ENCODE results near the gene WDHD1.

Gene WDHD1

DNA sequence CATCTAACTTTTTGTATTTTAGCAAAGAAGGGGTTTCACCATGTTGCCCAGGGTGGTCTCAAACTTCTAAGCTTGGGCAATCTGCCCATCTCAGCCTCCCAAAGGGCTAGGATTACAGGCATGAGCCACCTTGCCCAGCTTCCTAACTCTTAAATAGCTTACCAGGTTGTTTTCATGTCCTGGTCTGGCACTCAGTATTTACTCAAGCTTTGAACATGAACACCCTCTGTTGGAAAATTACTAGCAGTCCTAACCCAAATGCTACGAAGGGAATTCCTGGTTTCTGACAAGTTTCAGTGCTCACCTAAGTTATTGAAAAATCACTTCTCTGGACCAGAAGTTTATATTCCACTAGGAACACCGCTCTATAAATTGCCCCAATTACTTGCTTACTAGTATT lies 91.8 kb downstream of the WDHD1 start:
- ATAC-seq, result no peak
- no peak for TF ChIP-seq RARB (CRISPR knock-in tag; IDR thresholded peaks at IDR 0.05)
- no peak for TF ChIP-seq OSR1 (CRISPR knock-in tag; IDR thresholded peaks at IDR 0.05)
- no peak for TF ChIP-seq ESRRG (CRISPR knock-in tag; IDR thresholded peaks at IDR 0.05)
- no peak for TF ChIP-seq ZNF565 (CRISPR knock-in tag; conservative IDR thresholded peaks at IDR 0.05; ENCODE audit: low read depth)
- TF ChIP-seq SNAI2 (CRISPR knock-in tag; IDR thresholded peaks at IDR 0.05), result no peak
- TF ChIP-seq, protein P1, sequence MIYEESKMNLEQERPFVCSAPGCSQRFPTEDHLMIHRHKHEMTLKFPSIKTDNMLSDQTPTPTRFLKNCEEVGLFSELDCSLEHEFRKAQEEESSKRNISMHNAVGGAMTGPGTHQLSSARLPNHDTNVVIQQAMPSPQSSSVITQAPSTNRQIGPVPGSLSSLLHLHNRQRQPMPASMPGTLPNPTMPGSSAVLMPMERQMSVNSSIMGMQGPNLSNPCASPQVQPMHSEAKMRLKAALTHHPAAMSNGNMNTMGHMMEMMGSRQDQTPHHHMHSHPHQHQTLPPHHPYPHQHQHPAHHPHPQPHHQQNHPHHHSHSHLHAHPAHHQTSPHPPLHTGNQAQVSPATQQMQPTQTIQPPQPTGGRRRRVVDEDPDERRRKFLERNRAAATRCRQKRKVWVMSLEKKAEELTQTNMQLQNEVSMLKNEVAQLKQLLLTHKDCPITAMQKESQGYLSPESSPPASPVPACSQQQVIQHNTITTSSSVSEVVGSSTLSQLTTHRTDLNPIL (CRISPR knock-in tag; IDR thresholded peaks at IDR 0.05; ENCODE audit: low read depth), result no peak

DNA sequence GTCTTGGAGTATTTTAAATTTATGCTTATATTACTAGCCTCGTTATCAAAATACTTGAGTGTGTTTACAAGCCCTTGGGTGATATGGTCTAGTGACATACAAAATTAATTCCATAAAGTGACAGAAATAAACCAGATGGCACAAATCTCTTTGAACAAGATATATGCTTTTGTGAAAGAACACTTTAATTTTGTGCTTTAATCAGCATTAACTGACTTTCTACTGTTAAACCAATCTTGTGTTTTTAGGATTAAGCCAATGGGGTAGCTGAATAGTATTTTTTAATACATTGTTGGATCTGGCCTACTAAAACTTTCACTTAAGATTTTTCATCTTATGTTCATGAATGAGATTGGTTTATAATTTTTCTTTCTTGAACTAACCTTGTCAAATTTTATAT lies 93.9 kb downstream of the WDHD1 start:
- ATAC-seq, result no peak
- TF ChIP-seq OSR1 (CRISPR knock-in tag; IDR thresholded peaks at IDR 0.05), result no peak

DNA sequence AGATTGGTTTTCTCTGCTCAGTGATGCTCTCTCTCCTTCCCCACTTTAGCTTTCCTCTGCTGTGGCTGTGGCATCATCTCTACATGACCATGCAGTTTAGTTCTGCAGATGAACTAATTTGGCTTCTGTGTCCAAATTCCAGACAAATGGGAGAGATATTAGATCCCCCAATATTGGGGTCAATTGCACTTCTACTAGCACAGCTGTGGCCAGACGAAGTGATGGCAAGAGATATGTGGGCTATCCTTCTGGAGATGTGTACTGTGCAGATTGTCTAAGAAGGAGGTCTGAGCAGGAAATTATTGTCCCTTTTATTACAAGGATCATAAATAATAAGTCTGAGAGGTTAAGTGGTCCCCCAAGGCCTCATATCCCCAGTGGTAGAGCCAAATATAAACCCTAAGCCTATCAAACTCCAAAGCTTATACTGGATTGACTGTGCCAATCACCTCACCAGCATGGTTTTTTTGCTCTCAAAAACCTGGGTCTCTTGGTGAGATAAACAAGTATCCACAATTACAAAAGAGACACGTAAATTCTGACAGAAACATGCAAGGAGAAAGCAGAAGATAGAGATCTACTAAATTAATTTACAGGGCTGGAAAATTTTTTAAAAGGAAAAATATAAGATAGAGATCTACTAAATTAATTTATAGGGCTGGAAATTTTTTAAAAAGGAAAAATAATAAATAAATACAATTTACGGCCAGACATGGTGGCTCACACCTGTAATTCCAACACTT lies 95.1 kb downstream of the WDHD1 start:
- TF ChIP-seq PPARA (CRISPR knock-in tag; IDR thresholded peaks at IDR 0.05; ENCODE audit: borderline replicate concordance) (no peak), CSDC2 (CRISPR knock-in tag; IDR thresholded peaks at IDR 0.05) (no peak), ZNF565 (CRISPR knock-in tag; conservative IDR thresholded peaks at IDR 0.05; ENCODE audit: low read depth) (no peak), ESRRG (CRISPR knock-in tag; IDR thresholded peaks at IDR 0.05) (no peak), BACH2 (CRISPR knock-in tag; IDR thresholded peaks at IDR 0.05; ENCODE audit: borderline replicate concordance) (no peak), ISL1 (CRISPR knock-in tag; IDR thresholded peaks at IDR 0.05) (peak; percentile 50), ZFP3 (CRISPR knock-in tag; IDR thresholded peaks at IDR 0.05) (no peak), TCF4 (CRISPR knock-in tag; IDR thresholded peaks at IDR 0.05; ENCODE audit: borderline replicate concordance) (peak; percentile 75), RARB (CRISPR knock-in tag; IDR thresholded peaks at IDR 0.05) (no peak), GLIS3 (CRISPR knock-in tag; IDR thresholded peaks at IDR 0.05) (no peak)
- TF ChIP-seq, protein P2, sequence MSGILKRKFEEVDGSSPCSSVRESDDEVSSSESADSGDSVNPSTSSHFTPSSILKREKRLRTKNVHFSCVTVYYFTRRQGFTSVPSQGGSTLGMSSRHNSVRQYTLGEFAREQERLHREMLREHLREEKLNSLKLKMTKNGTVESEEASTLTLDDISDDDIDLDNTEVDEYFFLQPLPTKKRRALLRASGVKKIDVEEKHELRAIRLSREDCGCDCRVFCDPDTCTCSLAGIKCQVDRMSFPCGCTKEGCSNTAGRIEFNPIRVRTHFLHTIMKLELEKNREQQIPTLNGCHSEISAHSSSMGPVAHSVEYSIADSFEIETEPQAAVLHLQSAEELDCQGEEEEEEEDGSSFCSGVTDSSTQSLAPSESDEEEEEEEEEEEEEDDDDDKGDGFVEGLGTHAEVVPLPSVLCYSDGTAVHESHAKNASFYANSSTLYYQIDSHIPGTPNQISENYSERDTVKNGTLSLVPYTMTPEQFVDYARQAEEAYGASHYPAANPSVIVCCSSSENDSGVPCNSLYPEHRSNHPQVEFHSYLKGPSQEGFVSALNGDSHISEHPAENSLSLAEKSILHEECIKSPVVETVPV (CRISPR knock-in tag; IDR thresholded peaks at IDR 0.05), result peak; percentile 51; the same call in 1 of the 2 replicates
- ATAC-seq, result no peak; the same call in 2 of the 3 replicates

DNA sequence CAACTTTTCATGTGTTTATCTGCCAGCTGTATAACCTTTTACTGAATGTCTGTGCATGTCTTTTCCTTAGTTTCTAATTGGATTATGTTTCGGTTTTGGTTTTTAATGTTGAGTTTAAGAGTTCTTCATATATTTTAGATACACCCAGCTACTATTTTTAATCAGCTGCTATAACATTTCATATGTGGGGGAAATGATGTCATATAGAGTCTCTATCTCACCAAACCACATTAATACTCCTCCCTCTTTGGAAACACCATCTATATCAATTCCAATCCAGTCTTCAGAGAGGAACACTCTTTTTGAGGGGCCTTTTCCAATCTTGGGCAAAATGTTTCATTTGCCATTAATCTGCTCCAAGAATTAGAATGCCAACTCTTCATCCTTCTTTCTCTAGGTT lies 95.8 kb downstream of the WDHD1 start:
- no peak for ATAC-seq
- TF ChIP-seq, protein P3, sequence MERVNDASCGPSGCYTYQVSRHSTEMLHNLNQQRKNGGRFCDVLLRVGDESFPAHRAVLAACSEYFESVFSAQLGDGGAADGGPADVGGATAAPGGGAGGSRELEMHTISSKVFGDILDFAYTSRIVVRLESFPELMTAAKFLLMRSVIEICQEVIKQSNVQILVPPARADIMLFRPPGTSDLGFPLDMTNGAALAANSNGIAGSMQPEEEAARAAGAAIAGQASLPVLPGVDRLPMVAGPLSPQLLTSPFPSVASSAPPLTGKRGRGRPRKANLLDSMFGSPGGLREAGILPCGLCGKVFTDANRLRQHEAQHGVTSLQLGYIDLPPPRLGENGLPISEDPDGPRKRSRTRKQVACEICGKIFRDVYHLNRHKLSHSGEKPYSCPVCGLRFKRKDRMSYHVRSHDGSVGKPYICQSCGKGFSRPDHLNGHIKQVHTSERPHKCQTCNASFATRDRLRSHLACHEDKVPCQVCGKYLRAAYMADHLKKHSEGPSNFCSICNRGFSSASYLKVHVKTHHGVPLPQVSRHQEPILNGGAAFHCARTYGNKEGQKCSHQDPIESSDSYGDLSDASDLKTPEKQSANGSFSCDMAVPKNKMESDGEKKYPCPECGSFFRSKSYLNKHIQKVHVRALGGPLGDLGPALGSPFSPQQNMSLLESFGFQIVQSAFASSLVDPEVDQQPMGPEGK (CRISPR knock-in tag; IDR thresholded peaks at IDR 0.05; ENCODE audit: borderline replicate concordance), result no peak
- TF ChIP-seq, protein P2 (CRISPR knock-in tag; IDR thresholded peaks at IDR 0.05), result no peak
- no peak for TF ChIP-seq BACH2 (CRISPR knock-in tag; IDR thresholded peaks at IDR 0.05; ENCODE audit: borderline replicate concordance)
- TF ChIP-seq PPARA (CRISPR knock-in tag; IDR thresholded peaks at IDR 0.05; ENCODE audit: borderline replicate concordance), result no peak
- TF ChIP-seq TOX (CRISPR knock-in tag; IDR thresholded peaks at IDR 0.05; ENCODE audit: borderline replicate concordance), result no peak
- no peak for TF ChIP-seq ZNF8 (CRISPR knock-in tag; IDR thresholded peaks at IDR 0.05)
- TF ChIP-seq ZNF70 (CRISPR knock-in tag; IDR thresholded peaks at IDR 0.05), result no peak
- TF ChIP-seq OSR1 (CRISPR knock-in tag; IDR thresholded peaks at IDR 0.05), result no peak
- no peak for TF ChIP-seq ARNTL (CRISPR knock-in tag; IDR thresholded peaks at IDR 0.05; ENCODE audit: borderline replicate concordance, low read depth)

DNA sequence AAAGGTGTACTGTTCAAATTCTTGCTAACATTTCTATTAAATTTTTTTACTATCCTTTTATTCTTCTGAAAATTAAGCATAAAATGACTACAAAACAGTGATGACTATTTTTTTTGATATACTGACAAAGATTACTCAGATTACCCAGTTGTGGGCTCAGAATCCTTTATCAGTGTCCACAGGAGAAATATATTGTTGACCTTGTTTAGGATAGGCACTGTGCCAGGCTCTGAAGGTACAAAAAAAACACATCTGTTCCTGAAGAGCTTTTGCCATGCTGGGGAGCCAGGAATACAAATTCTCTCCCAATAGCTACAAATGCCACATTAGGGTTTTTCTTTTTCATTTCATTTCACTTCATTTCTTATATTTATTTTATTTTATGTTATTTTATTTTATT lies 97.3 kb downstream of the WDHD1 start:
- no peak for ATAC-seq
- TF ChIP-seq TOX (CRISPR knock-in tag; IDR thresholded peaks at IDR 0.05; ENCODE audit: borderline replicate concordance) (no peak), CSDC2 (CRISPR knock-in tag; IDR thresholded peaks at IDR 0.05) (no peak), SNAI2 (CRISPR knock-in tag; IDR thresholded peaks at IDR 0.05) (no peak), ARNTL (CRISPR knock-in tag; IDR thresholded peaks at IDR 0.05; ENCODE audit: borderline replicate concordance, low read depth) (no peak), ZC3H10 (CRISPR knock-in tag; IDR thresholded peaks at IDR 0.05) (no peak), BACH2 (CRISPR knock-in tag; IDR thresholded peaks at IDR 0.05; ENCODE audit: borderline replicate concordance) (no peak), OSR1 (CRISPR knock-in tag; IDR thresholded peaks at IDR 0.05) (no peak), ZNF565 (CRISPR knock-in tag; conservative IDR thresholded peaks at IDR 0.05; ENCODE audit: low read depth) (no peak), RARB (CRISPR knock-in tag; IDR thresholded peaks at IDR 0.05) (no peak), ESRRG (CRISPR knock-in tag; IDR thresholded peaks at IDR 0.05) (no peak)
- TF ChIP-seq, protein P3 (CRISPR knock-in tag; IDR thresholded peaks at IDR 0.05; ENCODE audit: borderline replicate concordance), result no peak
- TF ChIP-seq, protein P4, sequence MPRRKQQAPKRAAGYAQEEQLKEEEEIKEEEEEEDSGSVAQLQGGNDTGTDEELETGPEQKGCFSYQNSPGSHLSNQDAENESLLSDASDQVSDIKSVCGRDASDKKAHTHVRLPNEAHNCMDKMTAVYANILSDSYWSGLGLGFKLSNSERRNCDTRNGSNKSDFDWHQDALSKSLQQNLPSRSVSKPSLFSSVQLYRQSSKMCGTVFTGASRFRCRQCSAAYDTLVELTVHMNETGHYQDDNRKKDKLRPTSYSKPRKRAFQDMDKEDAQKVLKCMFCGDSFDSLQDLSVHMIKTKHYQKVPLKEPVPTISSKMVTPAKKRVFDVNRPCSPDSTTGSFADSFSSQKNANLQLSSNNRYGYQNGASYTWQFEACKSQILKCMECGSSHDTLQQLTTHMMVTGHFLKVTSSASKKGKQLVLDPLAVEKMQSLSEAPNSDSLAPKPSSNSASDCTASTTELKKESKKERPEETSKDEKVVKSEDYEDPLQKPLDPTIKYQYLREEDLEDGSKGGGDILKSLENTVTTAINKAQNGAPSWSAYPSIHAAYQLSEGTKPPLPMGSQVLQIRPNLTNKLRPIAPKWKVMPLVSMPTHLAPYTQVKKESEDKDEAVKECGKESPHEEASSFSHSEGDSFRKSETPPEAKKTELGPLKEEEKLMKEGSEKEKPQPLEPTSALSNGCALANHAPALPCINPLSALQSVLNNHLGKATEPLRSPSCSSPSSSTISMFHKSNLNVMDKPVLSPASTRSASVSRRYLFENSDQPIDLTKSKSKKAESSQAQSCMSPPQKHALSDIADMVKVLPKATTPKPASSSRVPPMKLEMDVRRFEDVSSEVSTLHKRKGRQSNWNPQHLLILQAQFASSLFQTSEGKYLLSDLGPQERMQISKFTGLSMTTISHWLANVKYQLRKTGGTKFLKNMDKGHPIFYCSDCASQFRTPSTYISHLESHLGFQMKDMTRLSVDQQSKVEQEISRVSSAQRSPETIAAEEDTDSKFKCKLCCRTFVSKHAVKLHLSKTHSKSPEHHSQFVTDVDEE (CRISPR knock-in tag; IDR thresholded peaks at IDR 0.05), result no peak

Data from SK-N-SH treated with all-trans-retinoic acid at 6 μM for 48 hours (cell line).